Activated CD4-positive, alpha-beta T cell treated with anti-CD3 and anti-CD28 coated beads for 48 hours (primary cell): ENCODE data around the gene GAK.
"Not testable (repeated sequence)": the region's sequence is repeated elsewhere in the genome, so short reads cannot be mapped to it uniquely, and the experiment has no call there.

ENCODE experiments used
- DNase-seq: peaks from one replicate; pipeline ENCODE4 v3.0.0-alpha.2; 2020

The GAK gene

GRCh38 chr4:808860-809570, 123.1 kb downstream of the GAK start:
- DNase-seq: no peak

GRCh38 chr4:807792-808191, 124.3 kb downstream of the GAK start:
- DNase-seq: no peak

- not testable (repeated sequence) for DNase-seq
Measured at GRCh38 chr4:806979-807378, 125.1 kb downstream of the GAK start.

- DNase-seq: no peak
Measured at GRCh38 chr4:804804-805203, 127.3 kb downstream of the GAK start.

GRCh38 chr4:803884-804283, 128.2 kb downstream of the GAK start:
- DNase-seq: no peak

GRCh38 chr4:801436-802124, 130.5 kb downstream of the GAK start:
- DNase-seq: no peak
